GM19240 (cell line): ENCODE data around the gene FGFR1OP2.
A peak's percentile ranks its signal among the peaks of the same experiment; 100 is the strongest.
"Not testable (repeated sequence)": the region's sequence is repeated elsewhere in the genome, so short reads cannot be mapped to it uniquely, and the experiment has no call there.

ENCODE experiments used
- DNase-seq: peaks from one replicate; pipeline ENCODE4 v3.0.0; 2011; ENCODE audit warnings: low spot score; ENCODE audit not compliant: insufficient read length

The FGFR1OP2 gene

GRCh38 chr12:26937863-26938700, at the start of gene FGFR1OP2, which contains the start of gene INTS13:
Gene FGFR1OP2 (plus strand): TSS chr12:26938470. CDS start chr12:26954159, 15,689 bp downstream.
Gene INTS13 (minus strand): TSS chr12:26937981. CDS start chr12:26936803, 1,178 bp downstream.
- DNase-seq = peak; percentile 36

DNA sequence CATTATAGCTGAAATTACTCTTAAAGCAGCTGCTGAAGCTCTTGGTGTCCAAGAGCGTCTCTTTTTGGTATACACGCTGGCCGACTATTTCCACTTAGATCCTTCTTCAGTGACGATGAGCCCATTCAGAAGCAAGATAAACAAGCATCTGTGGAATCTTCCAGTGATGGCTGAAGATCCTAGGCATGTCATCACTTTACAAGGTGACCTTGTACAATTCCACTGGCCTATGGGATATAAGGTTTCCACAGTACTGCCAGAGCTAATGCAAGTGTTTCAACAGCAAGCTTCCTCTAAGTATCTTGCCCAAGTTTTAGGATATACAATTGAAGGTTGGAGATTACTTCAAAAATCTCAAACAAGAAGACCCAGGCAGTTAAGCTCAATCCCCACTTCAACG, 47.5 kb upstream of the FGFR1OP2 start:
- DNase-seq = no peak

- DNase-seq = no peak
Measured at GRCh38 chr12:26891704-26892103, 46.6 kb upstream of the FGFR1OP2 start.

GRCh38 chr12:26895672-26896071, 42.6 kb upstream of the FGFR1OP2 start:
- DNase-seq = no peak

GRCh38 chr12:26896913-26897312, 41.4 kb upstream of the FGFR1OP2 start:
- no peak for DNase-seq

DNA sequence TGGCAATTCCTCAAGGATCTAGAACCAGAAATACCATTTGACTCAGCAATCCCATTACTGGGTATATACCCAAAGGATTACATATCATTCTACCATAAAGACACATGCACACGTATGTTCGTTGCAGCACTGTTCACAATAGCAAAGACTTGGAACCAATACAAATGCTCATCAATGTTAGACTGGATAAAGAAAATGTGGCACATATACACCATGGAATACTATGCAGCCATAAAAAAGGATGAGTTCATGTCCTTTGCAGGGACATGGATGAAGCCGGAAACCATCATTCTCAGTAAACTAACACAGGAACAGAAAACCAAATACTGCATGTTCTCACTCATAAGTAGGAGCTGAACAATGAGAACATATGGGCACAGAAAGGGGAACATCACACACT, 34.9 kb upstream of the FGFR1OP2 start:
- not testable (repeated sequence) for DNase-seq

- DNase-seq = no peak
Measured at GRCh38 chr12:26906024-26906423, 32.2 kb upstream of the FGFR1OP2 start.

GRCh38 chr12:26906704-26907103, 31.6 kb upstream of the FGFR1OP2 start:
- DNase-seq = no peak

GRCh38 chr12:26918321-26919215, 19.7 kb upstream of the FGFR1OP2 start:
- DNase-seq = no peak

DNA sequence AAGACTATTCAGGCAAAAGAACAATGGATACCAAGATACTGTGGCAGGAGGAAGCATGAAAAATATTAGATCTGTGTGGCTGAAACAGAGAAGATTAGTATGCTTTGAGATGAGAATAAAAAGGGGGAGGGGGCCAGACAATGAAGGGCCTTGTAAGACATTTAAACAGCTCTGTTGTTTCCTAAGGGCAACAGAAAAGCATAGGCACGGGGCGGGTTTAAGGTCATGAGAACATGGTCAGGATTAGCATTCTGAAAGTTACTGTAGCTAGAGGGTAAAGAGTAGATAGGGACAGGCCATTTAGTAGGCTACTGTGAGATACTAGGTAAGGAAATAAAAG, 19.1 kb upstream of the FGFR1OP2 start:
- no peak for DNase-seq

GRCh38 chr12:26921886-26922285, 16.4 kb upstream of the FGFR1OP2 start:
- DNase-seq = no peak

DNA sequence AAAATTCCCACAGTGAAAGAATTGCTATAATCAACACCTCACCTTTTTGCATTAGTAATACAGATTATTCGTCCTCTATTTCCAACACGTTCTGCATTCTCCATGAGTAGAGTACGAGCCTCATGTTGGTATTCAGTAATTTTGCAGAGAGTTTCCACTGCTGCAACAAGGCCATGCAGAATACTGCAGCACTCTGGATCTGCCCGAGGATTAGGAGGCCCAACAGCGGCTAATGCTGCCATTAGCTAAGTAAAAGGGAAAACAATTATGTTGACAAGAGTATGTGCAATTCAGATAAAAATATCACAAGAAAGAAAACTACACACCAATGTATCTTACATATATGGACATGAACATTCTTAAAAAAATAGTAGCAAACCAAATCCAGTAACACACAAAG, 9.6 kb upstream of the FGFR1OP2 start:
- DNase-seq = no peak

GRCh38 chr12:26929590-26929989, 8.7 kb upstream of the FGFR1OP2 start:
- no peak for DNase-seq

DNA sequence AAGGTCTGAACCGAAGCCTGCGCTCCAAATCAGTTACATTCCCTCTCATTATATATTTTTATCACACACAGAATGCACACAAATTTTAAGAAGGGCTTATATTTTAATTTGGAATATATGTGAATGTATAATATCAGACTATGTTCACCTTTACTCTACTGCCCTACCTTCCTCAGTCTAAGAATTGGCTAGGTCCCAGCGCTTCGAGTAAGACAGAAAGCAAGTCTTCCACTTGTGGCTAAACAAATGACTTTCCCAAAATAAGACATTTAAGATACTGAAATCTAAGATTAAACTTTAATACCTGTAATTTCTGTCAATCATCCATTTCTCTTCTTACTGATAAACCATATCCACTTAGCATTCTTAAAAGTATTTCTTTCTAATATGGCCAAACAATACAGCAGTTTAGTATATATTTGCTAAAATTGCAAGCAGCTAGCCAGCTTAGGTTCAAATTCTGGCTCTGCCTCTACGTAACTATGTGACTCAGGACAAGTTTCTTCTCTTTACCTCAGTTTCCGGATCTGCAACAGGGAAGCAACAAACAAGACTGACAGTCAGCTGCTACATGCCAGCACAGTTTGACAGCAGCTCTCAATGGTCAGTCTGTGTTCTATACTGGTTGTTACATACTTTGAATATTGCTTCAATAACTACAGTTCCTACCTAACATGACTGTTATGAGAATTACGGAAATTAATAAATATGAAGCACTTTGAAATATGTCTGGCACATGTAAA, 2.5 kb upstream of the FGFR1OP2 start:
- no peak for DNase-seq

DNA sequence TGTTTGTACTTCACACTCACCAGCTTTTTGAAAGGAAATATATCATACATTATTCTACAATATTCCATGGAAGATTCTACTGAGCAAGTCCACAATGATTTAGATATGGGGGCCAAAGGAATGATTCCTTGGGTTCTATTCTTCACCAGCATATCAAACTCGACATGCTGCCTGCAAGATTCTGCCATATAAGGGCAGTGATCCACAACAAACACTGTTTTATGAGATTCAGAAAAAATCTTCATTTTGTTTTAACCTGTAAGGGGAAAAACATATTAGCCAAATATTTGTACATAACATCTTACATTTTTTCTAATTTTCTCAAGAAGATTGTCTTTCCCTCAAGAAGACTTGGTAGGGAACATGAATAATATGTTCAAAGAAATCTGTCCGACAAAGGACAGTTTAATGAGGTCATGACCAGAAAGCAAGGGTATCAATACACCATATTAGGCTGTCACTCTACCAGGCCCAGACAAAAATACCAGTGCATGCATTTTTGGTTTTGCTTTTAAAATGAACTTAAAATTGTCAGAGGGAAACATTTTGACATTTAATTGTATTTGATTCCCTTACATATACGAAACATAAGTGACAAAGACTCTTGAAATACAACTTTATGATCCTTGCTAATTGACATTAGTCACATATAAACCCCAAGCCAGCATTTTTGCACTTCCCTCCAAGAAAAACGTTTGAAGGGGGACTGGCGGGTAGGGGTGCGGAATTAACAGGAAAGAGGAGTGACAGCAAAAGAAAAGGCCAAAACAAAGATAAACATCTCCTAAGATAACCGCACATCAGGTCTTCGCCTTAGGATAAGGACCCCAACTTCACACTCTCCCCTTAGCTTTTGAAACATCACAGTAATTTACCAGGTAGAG, 1.5 kb upstream of the FGFR1OP2 start:
- DNase-seq = no peak

DNA sequence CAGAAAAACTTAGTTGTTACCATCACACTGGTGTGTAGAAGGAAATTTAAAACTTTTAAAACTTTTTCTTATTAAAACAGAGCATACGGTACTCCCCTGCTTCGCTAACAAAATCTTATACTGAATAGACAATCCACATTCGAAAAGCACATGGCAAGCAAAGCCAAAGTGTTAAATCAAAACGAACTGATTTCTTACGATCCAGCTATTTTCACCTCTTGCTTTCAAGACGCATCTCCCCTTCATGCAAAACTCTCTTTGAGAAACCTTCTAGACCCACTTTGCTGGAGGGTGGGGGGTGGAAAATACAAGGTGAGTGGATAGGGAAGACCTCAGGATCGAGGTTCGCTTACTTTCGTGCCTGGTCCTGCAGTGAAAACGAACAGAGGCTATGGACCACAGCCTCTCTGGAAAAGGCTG, 817 bp upstream of the FGFR1OP2 start:
- DNase-seq = no peak

DNA sequence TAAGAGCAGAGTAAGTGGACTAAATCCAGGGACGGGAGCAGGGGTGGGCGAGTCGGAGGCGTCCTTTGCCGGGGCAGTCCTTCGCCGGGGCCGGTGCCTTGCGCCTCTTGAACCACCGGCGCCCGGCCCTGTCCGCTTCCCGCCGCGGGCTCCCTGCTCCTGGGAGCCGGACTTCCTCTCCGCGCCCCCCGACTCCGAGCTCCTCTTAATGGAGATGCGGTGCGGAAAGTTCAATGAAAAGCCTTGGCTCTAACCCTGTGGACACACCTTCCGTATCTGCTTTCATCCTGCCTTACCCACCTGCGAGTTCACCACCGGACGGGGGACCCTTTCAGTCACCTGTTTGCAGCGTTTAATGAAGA, 412 bp downstream of the FGFR1OP2 start:
- DNase-seq = no peak

- DNase-seq = no peak
Measured at GRCh38 chr12:26939192-26939832, 1.0 kb downstream of the FGFR1OP2 start.

DNA sequence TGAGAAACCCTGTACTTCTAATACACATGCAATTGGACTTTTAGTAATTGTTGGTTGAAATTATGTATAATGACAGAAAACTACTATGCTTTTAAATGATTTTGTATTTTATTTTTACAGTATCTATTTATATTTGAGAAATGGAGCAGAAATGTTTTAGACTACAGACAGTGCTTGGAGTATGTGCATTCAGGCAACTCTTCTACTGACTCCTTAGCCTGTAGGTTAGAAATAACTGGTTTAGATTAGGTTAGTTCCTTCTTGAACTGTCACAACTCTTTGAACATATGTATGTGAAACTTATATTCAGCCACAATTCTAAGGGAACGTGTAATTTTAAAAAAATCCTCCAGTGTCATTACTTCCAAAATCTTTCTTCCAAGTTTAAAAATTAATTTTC, 1.7 kb downstream of the FGFR1OP2 start:
- DNase-seq = no peak

GRCh38 chr12:26940516-26941214, 2.4 kb downstream of the FGFR1OP2 start:
- DNase-seq = no peak
